Stimulated activated CD8-positive, alpha-beta memory T cell treated with anti-CD3 and anti-CD28 coated beads, Interleukin-4, amount 100 ng/mL, for 4 hours (primary cell): Measurements from ENCODE around the gene MAP1LC3B.

ENCODE experiments used
- DNase-seq, 2 donors: peaks; one replicate each; pipeline ENCODE4 v3.0.0-alpha.2; 2020; ENCODE audit warnings: low read depth in 2 of 2, low spot score in 1 of 2

MAP1LC3B gene

GRCh38 chr16:87426423-87427215, 34.5 kb downstream of the MAP1LC3B start:
- no peak for DNase-seq

- no peak for DNase-seq
These were observed 39.8 kb downstream of the MAP1LC3B start for GRCh38 chr16:87431926-87432325.

- DNase-seq = no peak
These were observed 40.3 kb downstream of the MAP1LC3B start for GRCh38 chr16:87432330-87432915.

DNA sequence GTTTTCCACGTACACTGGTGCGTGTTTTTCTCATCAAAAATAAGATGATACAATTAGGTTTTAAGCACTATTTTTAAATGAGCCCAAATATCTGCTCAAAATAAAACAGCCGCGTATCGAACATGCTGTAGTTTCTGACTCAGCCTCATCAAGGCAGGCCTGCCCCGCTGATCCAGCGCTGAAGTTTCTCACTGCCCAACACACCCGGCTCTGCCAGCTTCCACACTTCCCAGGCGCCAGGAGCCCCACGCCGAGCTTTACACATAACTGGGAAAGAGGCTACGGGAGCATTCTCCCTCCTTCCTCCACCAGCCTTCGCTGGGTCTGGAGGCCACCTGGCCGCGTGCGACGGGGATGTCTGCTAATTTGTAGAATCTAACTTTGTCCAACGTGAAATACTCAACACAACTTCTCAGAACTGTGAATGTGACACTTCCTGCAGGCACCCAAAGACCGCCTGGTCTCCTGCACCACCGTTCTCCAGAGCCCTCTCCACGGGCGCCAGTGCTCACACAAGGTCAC, 42.1 kb downstream of the MAP1LC3B start:
- DNase-seq = no peak

GRCh38 chr16:87435372-87436224, 43.5 kb downstream of the MAP1LC3B start:
- no peak for DNase-seq

GRCh38 chr16:87436225-87437172, 44.4 kb downstream of the MAP1LC3B start:
- no peak for DNase-seq

GRCh38 chr16:87437327-87437726, 45.2 kb downstream of the MAP1LC3B start:
- no peak for DNase-seq

GRCh38 chr16:87437911-87438610, 45.9 kb downstream of the MAP1LC3B start:
- DNase-seq = no peak

GRCh38 chr16:87438611-87438985, 46.5 kb downstream of the MAP1LC3B start:
- DNase-seq = no peak

- DNase-seq = no peak
These were observed 47.8 kb downstream of the MAP1LC3B start for GRCh38 chr16:87439926-87440325.

DNA sequence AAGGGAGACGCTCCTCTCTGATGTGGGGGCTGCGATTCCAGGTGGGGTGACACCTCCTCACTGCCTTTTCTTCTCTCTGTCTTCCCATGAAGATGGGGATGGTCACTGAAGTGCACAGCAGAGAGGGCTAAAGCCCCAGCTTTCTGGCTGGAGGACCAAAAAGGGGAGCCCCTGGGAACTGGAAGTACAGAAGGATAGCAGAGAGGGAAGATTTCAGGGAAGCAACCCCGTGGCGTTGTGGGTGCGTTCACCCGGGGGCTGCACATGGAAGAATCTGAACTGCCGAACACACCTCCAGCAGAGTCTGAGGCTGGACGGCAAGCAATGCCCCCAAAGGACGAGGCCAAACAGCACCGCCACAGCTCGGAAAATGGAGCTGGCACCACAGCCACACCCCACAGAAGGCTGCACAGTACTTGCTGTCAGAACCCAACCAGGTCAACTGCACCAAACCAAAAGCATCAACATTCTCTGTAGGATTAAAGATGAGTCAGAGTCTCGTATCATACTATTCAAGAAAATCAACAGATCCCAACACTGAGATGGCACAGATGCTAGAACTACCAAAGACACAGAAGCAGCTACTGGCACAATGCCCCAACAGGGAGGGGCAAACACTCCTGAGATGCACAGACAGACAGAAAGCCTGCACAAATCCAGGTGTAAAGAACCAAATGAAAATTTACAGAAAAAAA, 49.9 kb downstream of the MAP1LC3B start:
- no peak for DNase-seq

DNA sequence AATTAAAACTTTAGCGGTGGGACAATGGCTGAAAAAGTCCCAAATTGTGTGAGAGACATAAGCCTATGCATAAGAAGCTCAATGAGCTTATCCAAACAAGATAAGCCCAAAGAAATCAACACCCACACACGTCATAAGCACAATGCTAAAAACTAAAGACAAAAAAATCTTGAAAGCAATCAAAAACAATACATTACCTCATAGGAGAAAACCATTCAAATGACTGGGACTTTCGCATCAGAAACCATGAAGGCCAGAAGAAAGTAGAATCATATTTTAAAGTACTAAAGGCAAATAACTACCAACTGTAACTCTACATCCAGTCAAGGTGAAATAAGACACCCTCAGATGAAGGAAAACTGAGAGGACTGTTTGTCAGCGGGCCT, 50.4 kb downstream of the MAP1LC3B start:
- DNase-seq = no peak

- no peak for DNase-seq
These were observed 50.9 kb downstream of the MAP1LC3B start for GRCh38 chr16:87443016-87443415.

DNA sequence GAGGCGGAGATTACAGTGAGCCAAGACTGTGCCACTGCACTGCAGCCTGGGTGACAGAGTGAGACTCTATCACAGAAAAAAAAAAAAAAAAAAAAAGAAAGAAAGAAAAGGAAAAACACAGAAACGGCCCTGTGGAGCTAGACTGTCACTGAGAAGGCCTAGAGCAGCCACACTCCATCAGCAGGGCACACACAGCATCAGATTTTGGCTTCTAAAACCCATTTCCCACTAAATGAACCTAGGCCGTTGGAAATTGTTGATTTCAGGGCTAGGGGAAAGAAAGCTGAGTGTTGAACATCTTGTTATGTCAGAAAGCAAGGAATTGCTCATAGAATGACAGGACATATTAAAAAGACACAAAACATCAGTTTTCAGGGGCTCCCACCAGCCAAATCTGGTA, 51.8 kb downstream of the MAP1LC3B start:
- no peak for DNase-seq

DNA sequence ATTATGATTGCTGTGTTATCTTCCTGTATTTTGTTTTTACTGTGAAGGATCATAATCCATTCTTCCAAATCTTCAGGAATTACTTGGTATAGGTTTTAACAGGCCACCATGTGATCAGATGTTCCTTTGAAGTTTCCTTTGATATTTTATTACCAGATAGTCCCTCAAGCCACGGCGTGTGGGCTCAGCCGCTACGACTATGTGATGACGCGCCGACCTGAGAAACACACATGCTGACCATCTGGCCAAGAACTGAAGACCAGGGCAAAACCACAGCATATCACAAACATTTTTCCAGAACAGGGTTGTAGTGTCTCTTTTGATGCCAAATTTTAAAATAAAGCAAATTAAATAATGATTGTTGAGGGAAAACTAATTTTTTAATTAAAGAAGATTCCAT, 53.4 kb downstream of the MAP1LC3B start:
- DNase-seq = no peak

DNA sequence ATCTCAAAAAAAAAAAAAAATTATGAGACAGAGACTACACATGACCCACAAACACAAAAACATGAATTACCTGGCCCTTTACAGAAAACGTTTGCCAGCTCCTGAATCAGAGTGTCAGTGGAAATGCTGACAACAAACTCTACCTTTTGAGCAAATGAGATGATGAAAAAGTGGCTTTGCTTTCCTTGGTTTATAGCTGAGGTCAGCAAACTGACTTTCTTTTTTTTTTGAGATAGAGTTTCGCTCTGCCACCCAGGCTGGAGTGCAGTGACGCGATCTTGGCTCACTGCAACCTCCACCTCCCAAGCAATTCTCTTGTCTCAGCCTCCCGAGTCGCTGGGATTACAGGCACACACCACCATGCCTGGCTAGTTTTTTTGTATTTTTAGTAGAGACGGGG, 54.3 kb downstream of the MAP1LC3B start:
- no peak for DNase-seq

DNA sequence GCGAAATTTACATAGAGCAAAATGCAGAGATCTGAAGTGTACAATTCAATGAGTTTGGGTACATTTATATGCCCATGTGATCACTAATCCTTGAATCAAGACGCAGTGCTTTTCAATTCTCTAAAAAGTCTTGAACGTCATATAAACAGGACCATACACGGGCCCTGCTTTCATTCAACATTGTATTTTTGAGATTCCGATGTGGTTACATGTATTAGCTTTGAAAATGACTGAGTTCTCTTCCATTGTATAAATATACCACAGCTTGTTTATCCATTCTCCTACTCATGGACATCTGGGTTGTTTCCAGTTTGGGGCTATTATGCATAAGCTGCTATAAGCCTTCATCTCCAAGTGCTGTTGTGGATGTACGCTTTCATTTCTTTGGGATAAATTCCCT, 55.2 kb downstream of the MAP1LC3B start:
- no peak for DNase-seq

DNA sequence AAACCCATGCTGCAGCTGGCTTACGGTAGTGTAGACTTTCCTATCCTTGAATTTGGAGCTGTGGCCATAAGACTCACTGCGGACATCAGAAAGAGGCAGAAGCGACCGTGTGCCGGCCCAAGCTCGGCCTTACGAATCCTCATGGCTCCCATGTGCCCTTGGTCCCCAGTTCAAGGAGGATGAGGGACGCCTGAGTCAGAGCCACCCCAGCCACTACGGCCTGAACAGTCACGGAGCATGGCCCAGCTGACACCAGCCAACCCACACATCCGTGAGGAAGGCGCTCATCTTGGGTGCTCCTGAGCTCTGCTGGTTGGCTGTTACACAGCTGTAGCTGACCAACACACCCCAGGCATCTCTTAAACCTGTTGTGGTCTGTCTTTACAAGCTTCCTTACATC, 56.7 kb downstream of the MAP1LC3B start:
- DNase-seq = no peak

GRCh38 chr16:87451563-87452210, 59.6 kb downstream of the MAP1LC3B start:
- DNase-seq = no peak
